GM19193 (cell line): ENCODE data around the gene CX3CL1.

Experiments used
- POLR2A ChIP-seq: IDR thresholded peaks from 4 replicates; pipeline ENCODE4 v1.6.1; 2011; ENCODE audit not compliant: insufficient read depth, insufficient read length; ENCODE audit errors: extremely low read depth

The CX3CL1 gene

GRCh38 chr16:57407521-57408353, 35.4 kb downstream of the CX3CL1 start:
- TF ChIP-seq POLR2A = no peak

- TF ChIP-seq POLR2A = no peak
Observed at GRCh38 chr16:57409065-57409464, 36.8 kb downstream of the CX3CL1 start.

GRCh38 chr16:57409870-57410587, 37.7 kb downstream of the CX3CL1 start:
- TF ChIP-seq POLR2A = no peak

GRCh38 chr16:57411362-57411976, 39.2 kb downstream of the CX3CL1 start:
- TF ChIP-seq POLR2A = no peak

- no peak for TF ChIP-seq POLR2A
Observed at GRCh38 chr16:57412584-57412983, 40.3 kb downstream of the CX3CL1 start.

GRCh38 chr16:57413301-57413730, 41.0 kb downstream of the CX3CL1 start:
- TF ChIP-seq POLR2A = peak; percentile 33

GRCh38 chr16:57413733-57414132, 41.4 kb downstream of the CX3CL1 start:
- no peak for TF ChIP-seq POLR2A

GRCh38 chr16:57416084-57416483, 43.8 kb downstream of the CX3CL1 start:
- no peak for TF ChIP-seq POLR2A

GRCh38 chr16:57419506-57419905, 47.2 kb downstream of the CX3CL1 start:
- no peak for TF ChIP-seq POLR2A

GRCh38 chr16:57422026-57422944, 50.0 kb downstream of the CX3CL1 start:
- no peak for TF ChIP-seq POLR2A

GRCh38 chr16:57423152-57423551, 50.9 kb downstream of the CX3CL1 start:
- TF ChIP-seq POLR2A = no peak

GRCh38 chr16:57424583-57424982, 52.3 kb downstream of the CX3CL1 start:
- TF ChIP-seq POLR2A = no peak

GRCh38 chr16:57426356-57426755, 54.1 kb downstream of the CX3CL1 start:
- TF ChIP-seq POLR2A = no peak

- TF ChIP-seq POLR2A = no peak
Observed at GRCh38 chr16:57427307-57427706, 55.0 kb downstream of the CX3CL1 start.

GRCh38 chr16:57427824-57428223, 55.5 kb downstream of the CX3CL1 start:
- TF ChIP-seq POLR2A = no peak

- TF ChIP-seq POLR2A = no peak
Observed at GRCh38 chr16:57430955-57431354, 58.7 kb downstream of the CX3CL1 start.
